ENCODE data around the gene ITIH5.

DNA sequence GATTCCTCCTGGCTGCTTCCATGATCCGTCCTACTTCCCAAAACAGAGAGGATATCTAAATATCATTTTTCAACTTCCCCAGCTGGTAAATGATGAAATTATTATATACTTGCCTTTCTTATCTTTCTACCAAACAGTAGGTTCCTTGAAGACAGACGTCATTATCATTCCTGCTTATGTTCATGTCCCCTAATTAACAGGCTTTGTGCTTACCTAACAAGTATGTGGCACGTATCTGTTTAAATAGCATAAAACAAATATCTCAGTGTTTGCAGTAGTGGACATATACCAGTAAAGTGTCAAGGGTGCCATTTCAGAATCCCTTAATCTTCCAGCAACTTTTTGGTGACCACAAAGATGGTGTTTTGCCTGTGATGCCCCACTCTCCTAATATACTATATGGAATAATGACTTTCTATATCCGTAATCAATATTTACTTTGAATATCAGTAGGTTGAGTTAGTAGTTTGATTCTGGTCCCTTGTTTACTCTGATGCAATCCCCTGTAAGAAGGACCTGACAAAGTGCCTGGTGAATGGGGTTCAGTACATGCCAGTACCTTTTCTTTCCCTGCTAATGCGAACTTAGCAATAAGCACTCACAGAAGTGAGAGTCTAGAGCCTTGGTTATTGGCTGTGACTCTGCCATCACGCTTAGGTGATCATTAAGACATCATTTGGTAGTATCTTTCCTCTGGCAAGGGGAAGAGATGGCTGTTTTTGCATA, 124.4 kb downstream of the ITIH5 start:
- no peak for TF ChIP-seq POLR2A (IDR thresholded peaks at IDR 0.05)
- TF ChIP-seq, protein P1, sequence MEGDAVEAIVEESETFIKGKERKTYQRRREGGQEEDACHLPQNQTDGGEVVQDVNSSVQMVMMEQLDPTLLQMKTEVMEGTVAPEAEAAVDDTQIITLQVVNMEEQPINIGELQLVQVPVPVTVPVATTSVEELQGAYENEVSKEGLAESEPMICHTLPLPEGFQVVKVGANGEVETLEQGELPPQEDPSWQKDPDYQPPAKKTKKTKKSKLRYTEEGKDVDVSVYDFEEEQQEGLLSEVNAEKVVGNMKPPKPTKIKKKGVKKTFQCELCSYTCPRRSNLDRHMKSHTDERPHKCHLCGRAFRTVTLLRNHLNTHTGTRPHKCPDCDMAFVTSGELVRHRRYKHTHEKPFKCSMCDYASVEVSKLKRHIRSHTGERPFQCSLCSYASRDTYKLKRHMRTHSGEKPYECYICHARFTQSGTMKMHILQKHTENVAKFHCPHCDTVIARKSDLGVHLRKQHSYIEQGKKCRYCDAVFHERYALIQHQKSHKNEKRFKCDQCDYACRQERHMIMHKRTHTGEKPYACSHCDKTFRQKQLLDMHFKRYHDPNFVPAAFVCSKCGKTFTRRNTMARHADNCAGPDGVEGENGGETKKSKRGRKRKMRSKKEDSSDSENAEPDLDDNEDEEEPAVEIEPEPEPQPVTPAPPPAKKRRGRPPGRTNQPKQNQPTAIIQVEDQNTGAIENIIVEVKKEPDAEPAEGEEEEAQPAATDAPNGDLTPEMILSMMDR (IDR thresholded peaks at IDR 0.05), result no peak
- TF ChIP-seq POLR2AphosphoS5 (IDR thresholded peaks at IDR 0.05), result no peak
